GM21390 (cell line): ENCODE data around the gene PHC1.

Experiments
- ATAC-seq: cut with Tn5 transposase; IDR thresholded peaks from one replicate; pipeline ENCODE4 v1.9.1; 2021; ENCODE audit not compliant: unreplicated experiment

PHC1 gene

GRCh38 chr12:8949342-8950220 lies 35.3 kb downstream of the PHC1 start, which contains the start of gene M6PR:
M6PR (minus strand) TSS chr12:8949645; CDS start chr12:8946404, 3,241 bp downstream.
- ATAC-seq = peak; percentile 86

DNA sequence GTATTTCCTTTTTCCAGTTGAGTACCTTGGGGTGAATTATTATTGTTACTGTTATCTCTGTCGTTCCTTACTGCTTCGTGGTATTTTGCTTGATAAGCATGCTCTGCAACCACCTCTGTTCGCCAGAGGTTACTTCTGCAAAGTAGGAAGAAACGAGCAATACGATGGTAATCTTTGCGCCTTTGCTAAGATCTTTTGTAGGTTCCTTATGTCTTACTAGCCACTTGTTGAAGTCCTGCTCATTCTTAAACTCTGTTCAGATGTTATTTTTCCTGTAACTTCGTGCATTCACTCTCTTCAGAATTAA lies 35.9 kb downstream of the PHC1 start:
- ATAC-seq = no peak

GRCh38 chr12:8950702-8951478 lies 36.6 kb downstream of the PHC1 start:
- no peak for ATAC-seq

DNA sequence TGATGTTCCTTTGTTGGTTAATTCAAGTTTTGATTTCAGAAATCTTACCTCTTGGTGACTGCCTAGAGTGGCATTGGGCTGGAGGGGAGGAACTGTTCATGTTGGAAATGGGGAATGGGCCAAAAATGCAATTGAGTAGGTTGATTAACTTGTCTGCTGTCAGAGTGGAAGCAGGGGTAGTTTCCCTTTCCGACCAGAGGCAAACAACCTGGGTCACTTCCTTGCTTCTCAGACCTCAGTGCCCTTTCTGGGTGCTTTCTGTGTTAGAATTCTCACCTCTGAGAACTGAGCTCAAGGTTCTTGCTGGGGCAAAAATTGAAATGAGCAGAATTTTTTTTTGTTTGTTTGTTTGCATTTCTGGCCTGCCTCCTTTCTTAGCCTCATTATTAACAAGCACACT lies 37.4 kb downstream of the PHC1 start:
- no peak for ATAC-seq

GRCh38 chr12:8953773-8954402 lies 39.6 kb downstream of the PHC1 start:
- ATAC-seq = no peak

DNA sequence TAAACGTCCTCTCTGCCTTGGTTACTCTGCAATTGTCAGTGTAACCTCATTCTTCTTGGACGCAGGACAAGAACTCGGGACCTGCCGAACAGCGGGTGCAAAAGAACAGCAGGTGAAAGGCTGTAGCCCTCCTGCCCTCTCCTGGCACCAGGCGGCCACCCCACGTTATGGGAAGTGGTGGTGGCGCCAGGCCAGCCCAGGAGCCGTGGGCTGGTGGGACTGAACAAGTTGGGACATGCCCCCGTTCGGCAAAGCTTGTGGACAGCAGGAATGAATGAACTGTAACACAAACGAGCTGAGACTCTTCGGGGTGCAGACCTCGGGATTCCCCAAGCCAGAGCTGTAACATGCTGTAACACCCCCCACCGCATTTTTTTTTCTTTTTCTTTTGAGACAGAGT lies 41.8 kb downstream of the PHC1 start:
- ATAC-seq = no peak

DNA sequence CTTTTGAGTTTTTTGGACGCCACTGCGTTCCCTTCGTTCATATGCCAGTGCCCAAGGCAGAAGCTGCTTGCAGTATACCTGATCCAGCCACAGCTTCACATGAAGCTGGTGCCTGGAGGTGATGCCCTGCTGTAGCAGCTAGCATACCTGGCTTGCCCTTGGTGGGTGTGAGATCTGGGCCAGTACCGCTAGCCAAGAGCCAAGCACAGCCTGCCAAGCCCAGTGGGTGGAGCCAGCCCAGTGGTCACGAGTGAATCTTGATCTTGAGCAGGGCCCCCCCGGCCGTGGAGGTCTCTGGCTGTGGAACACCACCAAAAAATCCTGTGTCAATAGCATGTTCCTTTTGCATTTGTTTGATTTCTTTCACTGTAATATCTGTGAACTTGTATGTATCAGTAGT lies 42.5 kb downstream of the PHC1 start:
- ATAC-seq = no peak

- ATAC-seq = no peak
These were observed 43.3 kb downstream of the PHC1 start for GRCh38 chr12:8957561-8957960.

DNA sequence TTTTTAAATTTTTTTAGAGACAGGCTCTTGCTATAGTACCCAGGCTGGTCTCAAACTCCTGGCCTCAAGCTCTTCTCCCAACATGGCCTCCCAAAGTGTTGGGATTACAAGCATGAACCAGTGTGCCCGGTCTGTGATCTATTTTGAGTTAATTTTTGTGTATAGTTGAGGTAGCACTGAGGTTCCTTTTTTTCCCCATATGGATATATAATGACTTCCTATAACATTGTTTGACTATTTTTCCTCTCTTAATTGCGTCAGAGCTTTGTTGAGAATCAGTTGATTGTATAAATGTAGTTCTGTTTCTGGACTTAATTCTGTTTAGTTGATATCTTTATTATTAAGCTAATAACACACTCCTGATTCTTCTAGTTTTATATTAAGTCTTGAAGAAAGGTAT lies 43.8 kb downstream of the PHC1 start:
- no peak for ATAC-seq

DNA sequence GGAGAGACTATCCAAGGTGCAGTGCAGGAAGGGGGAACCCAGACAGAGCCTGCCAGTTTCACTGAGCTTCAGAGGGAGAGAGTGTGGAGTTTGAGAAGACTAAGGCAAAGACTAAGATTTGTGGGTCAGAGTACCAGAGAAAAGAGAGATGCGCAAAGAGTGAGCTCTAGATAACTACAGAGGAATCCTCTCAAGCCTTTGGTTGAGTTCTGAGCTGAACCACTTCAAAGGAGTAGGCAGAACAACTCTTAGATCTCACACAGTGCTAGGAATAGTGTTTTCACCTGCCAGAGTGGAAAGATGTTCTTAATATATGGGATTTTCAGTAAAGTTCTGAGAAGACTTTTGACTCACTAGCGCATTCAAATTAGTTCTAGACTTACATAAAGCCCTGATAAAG lies 45.9 kb downstream of the PHC1 start:
- no peak for ATAC-seq

DNA sequence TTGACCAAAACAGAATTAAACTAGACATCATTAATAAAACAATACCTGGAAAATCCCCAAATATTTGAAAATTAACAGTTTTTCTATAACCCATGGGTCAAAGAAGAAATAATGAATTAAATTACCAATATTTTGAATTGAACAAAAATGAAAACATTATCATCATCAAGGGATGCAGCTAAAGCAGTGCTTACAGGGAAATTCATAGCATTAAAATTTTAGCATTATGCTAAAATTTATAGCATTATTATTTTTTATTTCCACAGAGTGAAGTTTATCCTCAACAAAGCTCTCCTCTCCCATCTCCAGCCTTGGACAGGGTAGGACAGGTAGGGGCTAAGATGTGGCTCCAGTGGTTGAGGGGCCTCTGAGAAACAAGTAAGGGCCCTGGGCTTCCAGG lies 54.5 kb downstream of the PHC1 start:
- ATAC-seq = no peak

DNA sequence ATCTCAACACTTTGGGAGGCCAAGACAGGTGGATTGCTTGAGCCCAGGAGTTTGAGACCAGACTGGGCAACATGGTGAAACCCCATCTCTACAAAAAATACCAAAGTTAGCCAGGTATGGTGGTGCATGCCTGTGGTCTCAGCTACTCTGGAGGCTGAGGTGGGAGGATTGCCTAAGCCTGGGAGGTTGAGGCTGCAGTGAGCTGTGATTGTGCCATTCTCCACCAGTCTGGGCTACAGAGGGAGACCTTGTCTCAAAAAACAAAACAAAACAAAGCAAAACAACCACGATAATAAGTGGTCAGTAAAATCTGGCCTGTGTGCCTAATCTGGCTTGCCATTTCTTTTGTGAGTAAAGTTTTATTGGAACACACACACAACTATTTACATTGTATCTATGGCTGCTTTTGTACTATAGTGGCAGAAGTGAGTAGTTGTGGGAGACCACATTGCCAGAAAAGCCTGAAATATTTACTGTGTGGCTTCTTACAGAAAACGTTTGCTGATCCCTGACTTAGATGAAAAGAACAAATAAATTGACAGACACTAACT lies 55.6 kb downstream of the PHC1 start:
- no peak for ATAC-seq

DNA sequence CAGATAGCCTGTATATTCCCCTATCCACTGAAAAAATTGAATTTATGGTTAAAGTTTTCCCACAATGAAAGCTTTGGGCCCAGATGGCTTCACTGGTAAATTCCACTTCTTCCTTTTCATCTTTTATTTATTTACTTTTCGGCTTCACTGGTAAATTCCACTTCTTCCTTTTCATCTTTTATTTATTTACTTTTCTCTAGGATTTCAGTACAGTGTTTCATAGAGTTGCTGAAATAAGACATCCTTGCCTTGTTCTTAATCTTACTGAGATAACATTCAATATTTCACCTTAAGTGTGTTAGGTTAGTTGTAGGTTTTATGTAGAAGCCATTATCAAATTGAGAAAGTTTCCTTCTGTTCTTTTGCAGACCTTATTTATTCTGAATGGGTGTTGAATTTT lies 56.1 kb downstream of the PHC1 start:
- ATAC-seq = no peak

DNA sequence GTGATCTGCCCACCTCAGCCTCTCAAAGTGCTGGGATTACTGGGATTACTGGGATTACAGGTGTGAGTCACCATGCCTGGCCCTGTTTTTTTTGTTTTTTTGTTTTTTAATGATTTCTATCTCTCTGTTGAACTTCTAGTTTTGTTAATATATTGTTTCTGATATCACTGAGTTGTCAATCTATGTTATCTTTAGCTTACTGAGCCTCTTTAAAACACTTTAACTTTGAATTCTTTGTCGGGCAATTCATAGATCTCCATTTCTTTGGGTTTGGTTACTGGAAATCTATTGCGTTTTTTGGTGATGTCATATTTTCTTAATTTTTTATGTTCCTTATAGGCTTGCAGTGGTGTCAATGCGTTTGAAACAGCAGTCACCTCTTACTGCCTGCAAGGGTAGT lies 65.8 kb downstream of the PHC1 start:
- ATAC-seq = no peak

- ATAC-seq = no peak
These were observed 71.0 kb downstream of the PHC1 start for GRCh38 chr12:8985213-8985754.

DNA sequence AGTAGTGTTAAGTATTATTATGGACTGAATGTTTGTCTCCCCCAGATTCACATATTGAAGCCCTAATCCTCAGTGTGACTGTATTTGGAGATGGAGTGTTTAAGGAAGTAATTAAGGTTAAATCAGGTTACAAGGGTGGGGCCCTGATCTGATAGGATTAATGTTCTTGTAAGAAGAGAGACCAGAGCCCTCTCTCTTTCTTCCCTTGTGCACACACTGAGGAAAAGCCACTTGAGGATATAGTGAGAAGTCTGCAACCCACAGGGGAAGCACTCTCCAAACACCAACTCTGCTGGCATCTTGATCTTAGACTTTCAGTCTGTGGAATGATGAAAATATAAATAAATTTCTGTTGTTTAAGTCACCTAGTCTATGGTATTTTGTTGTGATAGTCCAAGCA lies 72.9 kb downstream of the PHC1 start:
- ATAC-seq = no peak

DNA sequence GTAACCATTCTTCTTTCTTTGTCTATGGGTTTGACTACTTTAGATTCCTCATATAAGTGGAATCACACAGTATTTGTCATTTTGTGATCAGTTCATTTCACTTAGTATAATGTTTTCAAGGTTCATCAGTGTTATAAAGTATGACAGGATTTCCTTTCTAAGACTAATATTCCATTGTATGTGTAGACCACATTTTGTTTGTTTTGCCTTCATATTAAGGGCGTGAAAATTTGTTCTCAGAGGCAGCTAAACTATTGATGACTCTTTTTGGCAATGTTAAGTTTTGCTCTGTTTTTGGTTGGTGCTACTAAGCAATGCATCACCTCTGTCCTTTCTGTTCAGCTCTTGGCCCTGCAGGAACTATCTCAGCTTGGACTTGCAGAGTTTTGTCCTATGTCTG lies 73.4 kb downstream of the PHC1 start:
- ATAC-seq = no peak

DNA sequence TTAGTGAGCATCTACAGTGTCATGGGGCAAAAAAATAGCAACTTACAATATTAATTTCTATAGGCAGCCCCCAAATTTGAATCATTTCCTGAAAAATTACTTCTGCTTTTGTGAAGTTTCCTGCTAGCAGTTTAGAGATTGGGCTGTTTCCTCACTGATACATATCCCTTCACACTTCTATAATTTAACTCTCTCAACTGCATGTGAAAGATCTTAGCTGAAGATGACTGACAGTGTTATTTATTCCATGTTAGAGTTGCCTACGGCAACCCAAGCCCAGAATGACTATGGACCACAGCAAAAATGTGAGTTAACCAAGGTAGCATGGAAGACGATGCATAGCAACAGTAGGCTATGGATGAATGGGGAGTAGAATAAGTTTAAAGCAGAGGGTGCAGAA lies 75.1 kb downstream of the PHC1 start, which contains the start of gene KLRG1:
TSS of gene KLRG1 (plus strand) at position 134 of the 400 bp plus-strand sequence. CDS start at position 224, 90 bp downstream.
- no peak for ATAC-seq
